Measurements from ENCODE around the gene TRIM33. TPM values are rescaled to one million over a fixed set of nuclear protein-coding genes. Genes with fewer than 3 reads are reported as not detected.

The TRIM33 gene
- total and polyA plus RNA-seq, 2 of the 8 experiments (the other 6 are each of a cell fraction or from before 2014, with no cell fraction given) = 17.1 to 52.3 TPM

- Histone ChIP-seq H3K27ac (ENCODE audit: low read depth, low read length) (no peak overlapping the region), H2BK15ac (ENCODE audit: low read length) (no peak overlapping the region), H3K9me3 (ENCODE audit: insufficient read depth in 2 of 2, low read depth in 1 of 2, low read length in 1 of 2) (no peaks in the 10 kb centered on the region), H4K5ac (ENCODE audit: insufficient read length, low read depth, low read length) (no peak overlapping the region), H3K23ac (ENCODE audit: insufficient read length) (no peak overlapping the region), H4K91ac (replicated peaks; ENCODE audit: insufficient read length, low read length) (no peak overlapping the region), H3K4me3 (ENCODE audit: extremely low read depth in 1 of 4, insufficient read depth in 2 of 4, low read depth in 3 of 4, low read length in 4 of 4) (no peak overlapping the region), H2BK20ac (ENCODE audit: low read length) (no peak overlapping the region), H4K8ac (ENCODE audit: extremely low read depth, insufficient read depth, low read length) (no peak overlapping the region), H2AFZ (ENCODE audit: low read length) (no peak overlapping the region), H3K4me1 (replicated peaks in 1 of 4; ENCODE audit: control insufficient read depth in 3 of 4, insufficient read depth in 4 of 4, low read length in 3 of 4) (no peaks in the 10 kb centered on the region), H3K27me3 (replicated peaks in 1 of 4; ENCODE audit: control insufficient read depth in 3 of 4, extremely low read depth in 1 of 4, insufficient read depth in 3 of 4, low read length in 3 of 4) (no peaks in the 10 kb centered on the region), H3K18ac (ENCODE audit: extremely low read depth, low read length) (no peak overlapping the region), H2BK120ac (replicated peaks; ENCODE audit: low read depth, low read length) (peak overlapping the region; percentile 14), H2BK12ac (ENCODE audit: low read depth, low read length) (no peak overlapping the region), H3K23me2 (ENCODE audit: low read depth, low read length) (no peaks in the 10 kb centered on the region), H4K20me1 (replicated peaks in 1 of 2; ENCODE audit: control insufficient read depth in 1 of 2, insufficient read depth in 2 of 2, low read length in 2 of 2) (peaks cover 6 to 9% of the 10 kb centered on the region in 2 experiments), H3K9ac (replicated peaks in 1 of 4; ENCODE audit: extremely low read depth in 1 of 4, low read depth in 3 of 4, low read length in 3 of 4) (no peak overlapping the region), H3K79me1 (ENCODE audit: low read depth, low read length) (no peaks in the 10 kb centered on the region; the same call in 1 of the 2 replicates), H3K14ac (ENCODE audit: insufficient read length) (no peak overlapping the region), H2AK5ac (ENCODE audit: low read depth, low read length) (no peak overlapping the region), H3K79me2 (ENCODE audit: control insufficient read depth in 1 of 2, insufficient read depth in 2 of 2, low read length in 2 of 2) (peaks cover 13 to 96% of the 10 kb centered on the region in 2 experiments; a peak in 3 of 4 replicates), H3K56ac (replicated peaks; ENCODE audit: insufficient read length, low read depth, low read length) (no peak overlapping the region), H3K36me3 (ENCODE audit: control insufficient read depth in 2 of 4, insufficient read depth in 4 of 4, low read length in 3 of 4) (no peaks in the 10 kb centered on the region), H2BK5ac (ENCODE audit: low read depth, low read length) (no peak overlapping the region), H3K4me2 (ENCODE audit: insufficient read depth in 1 of 2, low read depth in 2 of 2, low read length in 2 of 2) (no peak overlapping the region), H3K4ac (replicated peaks; ENCODE audit: insufficient read length, low read depth, low read length) (no peak overlapping the region)
- ChIA-PET POLR2A (ENCODE audit: partially characterized antibody) (no interaction called here), CTCF (ENCODE audit: partially characterized antibody) (interaction anchor here (0.7 kb wide), 1 partner anchor 170 kb away, joined by 4 read pairs; no protein-coding TSS in a partner anchor)
- no peak for FAIRE-seq
- no peak for TF ChIP-seq NRF1 (IDR thresholded peaks at IDR 0.05; ENCODE audit: low read depth, low read length)
- DNase-seq (ENCODE audit: low read depth in 1 of 2, low spot score in 2 of 2) = no peak
These were observed 25.7 kb downstream of the TRIM33 start for GRCh38 chr1:114485286-114485685.
